HEK293 (cell line): ENCODE measurements around the gene TNFRSF1A.

Experiments
- CTCF ChIA-PET: fragments of 350-600 bp; formaldehyde crosslinking; extraction: SDS; loops from one replicate; lab custom pipeline; 2021; ENCODE audit warnings: antibody characterized with exemption; lab: Yijun Ruan, JAX
- POLR2A ChIA-PET: fragments of 300-600 bp; formaldehyde crosslinking; extraction: SDS; loops from one replicate; lab custom pipeline; 2020; ENCODE audit warnings: antibody characterized with exemption, inconsistent platforms; lab: Yijun Ruan, JAX
- H3K27ac ChIP-seq: fragments of 200-500 bp; sonication (Bioruptor generic); 2 replicates; pipeline ENCODE4 v1.5.1; 2014; ENCODE audit warnings: low read depth, low read length, control low read depth, inconsistent platforms; ENCODE audit errors: extremely low read depth
- H3K36me3 ChIP-seq, 2 experiments: fragments of 200-500 bp in 1 of 2; sonication (Bioruptor generic) in 1 of 2; 1 replicate in 1 of 2; 2 replicates in 1 of 2; pipeline ENCODE4 v1.5.1; 2014 to 2017; ENCODE audit warnings: inconsistent platforms in 2 of 2, low read length in 2 of 2; ENCODE audit not compliant: control insufficient read depth in 2 of 2, insufficient read depth in 1 of 2
- H3K4me1 ChIP-seq: fragments of 200-500 bp; sonication (Bioruptor generic); 2 replicates; pipeline ENCODE4 v1.5.1; 2014; ENCODE audit warnings: mild to moderate bottlenecking, low read length, inconsistent platforms; ENCODE audit not compliant: control insufficient read depth, insufficient read depth
- H3K4me3 ChIP-seq: 2 replicates; pipeline ENCODE4 v1.5.1; 2011; ENCODE audit warnings: low read depth, mild to moderate bottlenecking, control low read depth, low read length, moderate library complexity
- H3K9me3 ChIP-seq: fragments of 200-500 bp; sonication (Bioruptor generic); 2 replicates; pipeline ENCODE4 v1.5.1; 2014; ENCODE audit warnings: low read depth, low read length, inconsistent platforms; ENCODE audit not compliant: control insufficient read depth, insufficient read depth
- IKZF3 ChIP-seq: fragments of 450-650 bp; IDR thresholded peaks from 2 replicates; pipeline ENCODE4 v1.5.0; 2018; ENCODE audit warnings: missing biosample characterization, mild to moderate bottlenecking, missing genetic modification characterization, moderate library complexity
- MZF1 ChIP-seq: fragments of 450-650 bp; formaldehyde crosslinking; IDR thresholded peaks from 2 replicates; pipeline ENCODE4 v1.5.1; 2017; ENCODE audit warnings: missing biosample characterization, missing genetic modification characterization, borderline replicate concordance
- SP3 ChIP-seq: fragments of 450-650 bp; formaldehyde crosslinking; IDR thresholded peaks from 2 replicates; pipeline ENCODE4 v1.5.1; 2016; ENCODE audit warnings: missing biosample characterization, missing genetic modification characterization
- ZBTB17 ChIP-seq: fragments of 450-650 bp; formaldehyde crosslinking; IDR thresholded peaks from 2 replicates; pipeline ENCODE4 v1.5.1; 2016; ENCODE audit warnings: missing biosample characterization, missing genetic modification characterization
- ZFP69B ChIP-seq: fragments of 450-650 bp; formaldehyde crosslinking; IDR thresholded peaks from 2 replicates; pipeline ENCODE4 v1.5.1; 2016; ENCODE audit warnings: missing biosample characterization, missing genetic modification characterization
- ZNF114 ChIP-seq: fragments of 450-650 bp; formaldehyde crosslinking; IDR thresholded peaks from 2 replicates; pipeline ENCODE4 v1.5.0; 2017; ENCODE audit warnings: missing biosample characterization, missing genetic modification characterization
- ZNF146 ChIP-seq: fragments of 450-650 bp; formaldehyde crosslinking; IDR thresholded peaks from 2 replicates; pipeline ENCODE4 v1.5.1; 2016; ENCODE audit warnings: missing biosample characterization, missing genetic modification characterization
- ZNF169 ChIP-seq: fragments of 450-650 bp; formaldehyde crosslinking; IDR thresholded peaks from 2 replicates; pipeline ENCODE4 v1.5.1; 2016; ENCODE audit warnings: missing biosample characterization, missing genetic modification characterization
- ZNF274 ChIP-seq, 2 experiments: fragments of 200-500 bp in 1 of 2; fragments of 450-650 bp in 1 of 2; sonication (Bioruptor generic) in 1 of 2; formaldehyde crosslinking in 1 of 2; IDR thresholded peaks; 2 replicates each; pipeline versions ENCODE4 v1.5.1 to v1.6.1; 2014 to 2016; ENCODE audit warnings: borderline replicate concordance in 1 of 2, inconsistent platforms in 1 of 2, low read length in 1 of 2, missing biosample characterization in 1 of 2, missing genetic modification characterization in 1 of 2
- ZNF324 ChIP-seq: fragments of 450-650 bp; formaldehyde crosslinking; IDR thresholded peaks from 2 replicates; pipeline ENCODE4 v1.5.1; 2016; ENCODE audit warnings: missing biosample characterization, missing genetic modification characterization
- ZNF341 ChIP-seq: fragments of 450-650 bp; formaldehyde crosslinking; IDR thresholded peaks from 2 replicates; pipeline ENCODE4; 2016; ENCODE audit warnings: low read depth, missing biosample characterization, missing genetic modification characterization
- ZNF514 ChIP-seq: fragments of 450-650 bp; formaldehyde crosslinking; IDR thresholded peaks from 2 replicates; pipeline ENCODE4 v1.5.1; 2016; ENCODE audit warnings: missing biosample characterization, missing genetic modification characterization
- ZNF600 ChIP-seq: fragments of 450-650 bp; formaldehyde crosslinking; IDR thresholded peaks from 2 replicates; pipeline ENCODE4 v1.5.1; 2016; ENCODE audit warnings: missing biosample characterization, missing genetic modification characterization
- ZNF629 ChIP-seq: fragments of 450-650 bp; formaldehyde crosslinking; IDR thresholded peaks from 2 replicates; pipeline ENCODE4 v1.5.1; 2017; ENCODE audit warnings: missing biosample characterization, missing genetic modification characterization
- ZNF660 ChIP-seq: fragments of 450-650 bp; IDR thresholded peaks from 2 replicates; pipeline ENCODE4 v1.5.1; 2018; ENCODE audit warnings: missing biosample characterization, mild to moderate bottlenecking, missing genetic modification characterization
- ZNF677 ChIP-seq: fragments of 450-650 bp; IDR thresholded peaks from 2 replicates; pipeline ENCODE4 v1.5.0; 2018; ENCODE audit warnings: missing biosample characterization, mild to moderate bottlenecking, missing genetic modification characterization, moderate library complexity
- ZNF830 ChIP-seq: fragments of 450-650 bp; IDR thresholded peaks from 2 replicates; pipeline ENCODE4 v1.5.0; 2018; ENCODE audit warnings: missing biosample characterization, missing genetic modification characterization, low read depth, mild to moderate bottlenecking, moderate library complexity
- ZSCAN23 ChIP-seq: fragments of 450-650 bp; formaldehyde crosslinking; IDR thresholded peaks from 2 replicates; pipeline ENCODE4 v1.5.1; 2016; ENCODE audit warnings: missing biosample characterization, missing genetic modification characterization
- TF ChIP-seq, protein P1 (sequence below): fragments of 450-650 bp; formaldehyde crosslinking; IDR thresholded peaks from 2 replicates; pipeline ENCODE4 v1.5.1; 2016; ENCODE audit warnings: missing biosample characterization, missing genetic modification characterization, low read depth
- TF ChIP-seq, protein P2 (sequence below): fragments of 450-650 bp; formaldehyde crosslinking; IDR thresholded peaks from 2 replicates; pipeline ENCODE4 v1.5.1; 2016; ENCODE audit warnings: missing biosample characterization, missing genetic modification characterization
- TF ChIP-seq, protein P3 (sequence below): fragments of 450-650 bp; formaldehyde crosslinking; IDR thresholded peaks from 2 replicates; pipeline ENCODE4 v1.5.0; 2017; ENCODE audit warnings: missing biosample characterization, missing genetic modification characterization, borderline replicate concordance
- TF ChIP-seq, protein P4 (sequence below): IDR thresholded peaks from 2 replicates; pipeline ENCODE4 v1.6.1; 2011; ENCODE audit warnings: mild to moderate bottlenecking, low read depth, low read length, borderline replicate concordance
- TF ChIP-seq, protein P5 (sequence below): fragments of 450-650 bp; formaldehyde crosslinking; IDR thresholded peaks from 2 replicates; pipeline ENCODE4 v1.5.1; 2017; ENCODE audit warnings: missing biosample characterization, mild to moderate bottlenecking, missing genetic modification characterization, moderate library complexity
- TF ChIP-seq, protein P6 (sequence below): fragments of 450-650 bp; formaldehyde crosslinking; IDR thresholded peaks from 2 replicates; pipeline ENCODE4 v1.5.1; 2016; ENCODE audit warnings: missing biosample characterization, missing genetic modification characterization

Gene TNFRSF1A

DNA sequence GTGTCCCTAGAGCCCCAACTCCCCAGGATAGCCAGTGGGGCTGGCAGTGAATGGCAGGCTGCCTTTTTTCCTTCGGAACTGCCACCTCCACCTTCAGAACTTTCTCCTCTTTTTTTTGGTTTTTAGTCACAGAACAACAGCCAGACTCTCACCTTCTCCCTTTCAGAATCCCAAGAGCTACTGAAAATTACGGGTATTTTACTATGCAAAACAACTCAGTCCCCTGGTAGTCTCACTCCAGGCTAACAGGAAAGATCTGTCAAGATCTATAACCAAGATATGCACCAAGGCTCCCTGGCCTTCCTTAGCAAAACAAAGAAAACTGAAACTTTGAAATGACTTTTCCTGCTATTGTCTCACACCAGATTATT is 18.9 kb downstream of the TNFRSF1A start:
- peaks cover 0 to 4% of the 10 kb centered on the region in 2 experiments; a peak in 1 of 3 replicates for H3K36me3 ChIP-seq
- H3K4me1 ChIP-seq, result peaks cover 11% of the 10 kb centered on the region
- ChIA-PET CTCF (interaction anchor here (0.6 to 2.0 kb wide), 14 partner anchors 9 to 1241 kb away, joined by 3 to 13 read pairs (median 4); partner anchors contain the start of gene TNFRSF1A), POLR2A (interaction anchor here (0.9 to 1.9 kb wide), 7 partner anchors 10 to 170 kb away, joined by 3 to 16 read pairs (median 3); partner anchors contain the start of genes MRPL51 and VAMP1)
- peak overlapping the region; percentile 55; the same call in 1 of the 2 replicates for H3K27ac ChIP-seq
- TF ChIP-seq ZNF169 (tag by site-specific recombination), result no peak
- H3K9me3 ChIP-seq, result no peaks in the 10 kb centered on the region
- H3K4me3 ChIP-seq, result no peak overlapping the region

DNA sequence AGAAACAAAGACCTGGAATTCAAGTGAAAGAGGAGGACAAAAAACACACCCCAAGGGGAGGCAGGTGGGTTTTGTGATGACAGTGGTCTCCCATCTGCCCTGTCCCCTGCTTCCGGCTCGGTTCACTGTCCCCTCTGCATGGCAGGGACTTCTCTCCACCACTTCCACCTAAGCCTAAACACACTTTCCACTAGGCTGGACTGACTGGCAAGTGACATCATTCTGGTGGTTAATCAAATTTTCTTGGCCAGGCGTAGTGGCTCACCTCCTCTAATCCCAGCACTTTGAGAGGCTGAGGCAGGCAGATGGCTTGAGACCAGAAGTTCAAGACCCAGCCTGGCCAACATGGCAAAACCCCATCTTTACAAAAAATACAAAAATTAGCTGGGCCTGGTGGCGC is 19.5 kb downstream of the TNFRSF1A start:
- Histone ChIP-seq H3K27ac (no peak overlapping the region), H3K36me3 (no peaks in the 10 kb centered on the region), H3K4me1 (peaks cover 11% of the 10 kb centered on the region), H3K4me3 (no peak overlapping the region), H3K9me3 (no peaks in the 10 kb centered on the region)
- POLR2A ChIA-PET, result interaction anchor here (1.7 to 1.9 kb wide), 2 partner anchors 14 to 49 kb away, joined by 3 to 16 read pairs; no protein-coding TSS in a partner anchor
- CTCF ChIA-PET, result interaction anchor here (0.9 to 2.0 kb wide), 9 partner anchors 9 to 147 kb away, joined by 3 to 13 read pairs (median 5); partner anchors contain the start of gene TNFRSF1A
- no peak for TF ChIP-seq ZNF274 (IDR thresholded peaks at IDR 0.05; ENCODE audit: low read length)
- no peak for TF ChIP-seq ZNF274 (tag by site-specific recombination; IDR thresholded peaks at IDR 0.05; ENCODE audit: borderline replicate concordance)
- TF ChIP-seq ZNF660 (tag by site-specific recombination), result no peak
- no peak for TF ChIP-seq ZNF677 (tag by site-specific recombination)
- TF ChIP-seq, protein P1, sequence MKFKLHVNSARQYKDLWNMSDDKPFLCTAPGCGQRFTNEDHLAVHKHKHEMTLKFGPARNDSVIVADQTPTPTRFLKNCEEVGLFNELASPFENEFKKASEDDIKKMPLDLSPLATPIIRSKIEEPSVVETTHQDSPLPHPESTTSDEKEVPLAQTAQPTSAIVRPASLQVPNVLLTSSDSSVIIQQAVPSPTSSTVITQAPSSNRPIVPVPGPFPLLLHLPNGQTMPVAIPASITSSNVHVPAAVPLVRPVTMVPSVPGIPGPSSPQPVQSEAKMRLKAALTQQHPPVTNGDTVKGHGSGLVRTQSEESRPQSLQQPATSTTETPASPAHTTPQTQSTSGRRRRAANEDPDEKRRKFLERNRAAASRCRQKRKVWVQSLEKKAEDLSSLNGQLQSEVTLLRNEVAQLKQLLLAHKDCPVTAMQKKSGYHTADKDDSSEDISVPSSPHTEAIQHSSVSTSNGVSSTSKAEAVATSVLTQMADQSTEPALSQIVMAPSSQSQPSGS (tag by site-specific recombination), result peak; percentile 15; the same call in 1 of the 2 replicates
- no peak for TF ChIP-seq IKZF3 (tag by site-specific recombination)
- peak; percentile 34; the same call in 1 of the 2 replicates for TF ChIP-seq ZSCAN23
- no peak for TF ChIP-seq ZNF324 (tag by site-specific recombination)
- TF ChIP-seq, protein P2, sequence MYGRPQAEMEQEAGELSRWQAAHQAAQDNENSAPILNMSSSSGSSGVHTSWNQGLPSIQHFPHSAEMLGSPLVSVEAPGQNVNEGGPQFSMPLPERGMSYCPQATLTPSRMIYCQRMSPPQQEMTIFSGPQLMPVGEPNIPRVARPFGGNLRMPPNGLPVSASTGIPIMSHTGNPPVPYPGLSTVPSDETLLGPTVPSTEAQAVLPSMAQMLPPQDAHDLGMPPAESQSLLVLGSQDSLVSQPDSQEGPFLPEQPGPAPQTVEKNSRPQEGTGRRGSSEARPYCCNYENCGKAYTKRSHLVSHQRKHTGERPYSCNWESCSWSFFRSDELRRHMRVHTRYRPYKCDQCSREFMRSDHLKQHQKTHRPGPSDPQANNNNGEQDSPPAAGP, result no peak
- peak; percentile 48; the same call in 1 of the 2 replicates for TF ChIP-seq ZNF629 (tag by site-specific recombination)
- TF ChIP-seq, protein P3, sequence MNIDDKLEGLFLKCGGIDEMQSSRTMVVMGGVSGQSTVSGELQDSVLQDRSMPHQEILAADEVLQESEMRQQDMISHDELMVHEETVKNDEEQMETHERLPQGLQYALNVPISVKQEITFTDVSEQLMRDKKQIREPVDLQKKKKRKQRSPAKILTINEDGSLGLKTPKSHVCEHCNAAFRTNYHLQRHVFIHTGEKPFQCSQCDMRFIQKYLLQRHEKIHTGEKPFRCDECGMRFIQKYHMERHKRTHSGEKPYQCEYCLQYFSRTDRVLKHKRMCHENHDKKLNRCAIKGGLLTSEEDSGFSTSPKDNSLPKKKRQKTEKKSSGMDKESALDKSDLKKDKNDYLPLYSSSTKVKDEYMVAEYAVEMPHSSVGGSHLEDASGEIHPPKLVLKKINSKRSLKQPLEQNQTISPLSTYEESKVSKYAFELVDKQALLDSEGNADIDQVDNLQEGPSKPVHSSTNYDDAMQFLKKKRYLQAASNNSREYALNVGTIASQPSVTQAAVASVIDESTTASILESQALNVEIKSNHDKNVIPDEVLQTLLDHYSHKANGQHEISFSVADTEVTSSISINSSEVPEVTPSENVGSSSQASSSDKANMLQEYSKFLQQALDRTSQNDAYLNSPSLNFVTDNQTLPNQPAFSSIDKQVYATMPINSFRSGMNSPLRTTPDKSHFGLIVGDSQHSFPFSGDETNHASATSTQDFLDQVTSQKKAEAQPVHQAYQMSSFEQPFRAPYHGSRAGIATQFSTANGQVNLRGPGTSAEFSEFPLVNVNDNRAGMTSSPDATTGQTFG, result no peak
- no peak for TF ChIP-seq ZNF830
- TF ChIP-seq ZFP69B (tag by site-specific recombination), result no peak
- TF ChIP-seq, protein P4, sequence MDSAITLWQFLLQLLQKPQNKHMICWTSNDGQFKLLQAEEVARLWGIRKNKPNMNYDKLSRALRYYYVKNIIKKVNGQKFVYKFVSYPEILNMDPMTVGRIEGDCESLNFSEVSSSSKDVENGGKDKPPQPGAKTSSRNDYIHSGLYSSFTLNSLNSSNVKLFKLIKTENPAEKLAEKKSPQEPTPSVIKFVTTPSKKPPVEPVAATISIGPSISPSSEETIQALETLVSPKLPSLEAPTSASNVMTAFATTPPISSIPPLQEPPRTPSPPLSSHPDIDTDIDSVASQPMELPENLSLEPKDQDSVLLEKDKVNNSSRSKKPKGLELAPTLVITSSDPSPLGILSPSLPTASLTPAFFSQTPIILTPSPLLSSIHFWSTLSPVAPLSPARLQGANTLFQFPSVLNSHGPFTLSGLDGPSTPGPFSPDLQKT, result no peak
- TF ChIP-seq ZBTB17 (tag by site-specific recombination), result peak; percentile 46
- TF ChIP-seq ZNF146 (tag by site-specific recombination), result no peak
- no peak for TF ChIP-seq SP3 (tag by site-specific recombination)
- TF ChIP-seq, protein P5, sequence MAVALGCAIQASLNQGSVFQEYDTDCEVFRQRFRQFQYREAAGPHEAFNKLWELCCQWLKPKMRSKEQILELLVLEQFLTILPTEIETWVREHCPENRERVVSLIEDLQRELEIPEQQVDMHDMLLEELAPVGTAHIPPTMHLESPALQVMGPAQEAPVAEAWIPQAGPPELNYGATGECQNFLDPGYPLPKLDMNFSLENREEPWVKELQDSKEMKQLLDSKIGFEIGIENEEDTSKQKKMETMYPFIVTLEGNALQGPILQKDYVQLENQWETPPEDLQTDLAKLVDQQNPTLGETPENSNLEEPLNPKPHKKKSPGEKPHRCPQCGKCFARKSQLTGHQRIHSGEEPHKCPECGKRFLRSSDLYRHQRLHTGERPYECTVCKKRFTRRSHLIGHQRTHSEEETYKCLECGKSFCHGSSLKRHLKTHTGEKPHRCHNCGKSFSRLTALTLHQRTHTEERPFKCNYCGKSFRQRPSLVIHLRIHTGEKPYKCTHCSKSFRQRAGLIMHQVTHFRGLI (tag by site-specific recombination), result no peak
- TF ChIP-seq ZNF114 (tag by site-specific recombination), result no peak
- peak; percentile 32; the same call in 1 of the 2 replicates for TF ChIP-seq ZNF600 (tag by site-specific recombination)
- TF ChIP-seq, protein P6, sequence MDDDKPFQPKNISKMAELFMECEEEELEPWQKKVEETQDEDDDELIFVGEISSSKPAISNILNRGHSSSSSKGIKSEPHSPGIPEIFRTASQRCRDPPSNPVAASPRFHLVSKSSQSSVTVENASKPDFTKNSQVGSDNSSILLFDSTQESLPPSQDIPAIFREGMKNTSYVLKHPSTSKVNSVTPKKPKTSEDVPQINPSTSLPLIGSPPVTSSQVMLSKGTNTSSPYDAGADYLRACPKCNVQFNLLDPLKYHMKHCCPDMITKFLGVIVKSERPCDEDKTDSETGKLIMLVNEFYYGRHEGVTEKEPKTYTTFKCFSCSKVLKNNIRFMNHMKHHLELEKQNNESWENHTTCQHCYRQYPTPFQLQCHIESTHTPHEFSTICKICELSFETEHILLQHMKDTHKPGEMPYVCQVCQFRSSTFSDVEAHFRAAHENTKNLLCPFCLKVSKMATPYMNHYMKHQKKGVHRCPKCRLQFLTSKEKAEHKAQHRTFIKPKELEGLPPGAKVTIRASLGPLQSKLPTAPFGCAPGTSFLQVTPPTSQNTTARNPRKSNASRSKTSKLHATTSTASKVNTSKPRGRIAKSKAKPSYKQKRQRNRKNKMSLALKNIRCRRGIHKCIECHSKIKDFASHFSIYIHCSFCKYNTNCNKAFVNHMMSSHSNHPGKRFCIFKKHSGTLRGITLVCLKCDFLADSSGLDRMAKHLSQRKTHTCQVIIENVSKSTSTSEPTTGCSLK, result no peak
- no peak for TF ChIP-seq ZNF514 (tag by site-specific recombination)
- TF ChIP-seq ZNF341 (tag by site-specific recombination), result no peak
- no peak for TF ChIP-seq MZF1
